Measurements from ENCODE around the gene NHERF1. TPM values are rescaled to one million over a fixed set of nuclear protein-coding genes. Genes with fewer than 3 reads are reported as not detected.

Gene NHERF1
- total and polyA plus RNA-seq, 2 of the 13 experiments (the other 11 are each of a cell fraction or from before 2014, with no cell fraction given): 169 to 269 TPM

DNA sequence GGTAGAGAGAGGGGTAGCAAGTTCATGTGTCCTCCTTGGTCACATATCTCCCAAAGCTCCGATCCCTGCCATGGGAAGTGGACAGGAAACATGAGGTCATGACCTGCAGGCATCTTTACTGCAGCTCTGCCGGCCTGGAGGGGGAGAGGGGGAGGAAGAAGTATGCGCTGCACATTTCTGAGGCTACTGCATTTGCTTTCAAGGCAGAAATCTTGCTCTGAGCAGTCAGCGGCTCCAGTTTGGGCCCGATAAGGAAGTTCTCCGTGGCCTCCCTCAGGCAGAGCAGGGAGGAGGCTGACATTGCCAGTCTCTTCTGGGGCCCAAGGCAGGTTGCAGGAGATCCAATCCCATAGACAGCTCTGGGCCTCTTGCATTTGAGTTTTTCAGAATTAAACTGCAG, 1.5 kb upstream of the NHERF1 start (continued):
- TF ChIP-seq, protein P1, sequence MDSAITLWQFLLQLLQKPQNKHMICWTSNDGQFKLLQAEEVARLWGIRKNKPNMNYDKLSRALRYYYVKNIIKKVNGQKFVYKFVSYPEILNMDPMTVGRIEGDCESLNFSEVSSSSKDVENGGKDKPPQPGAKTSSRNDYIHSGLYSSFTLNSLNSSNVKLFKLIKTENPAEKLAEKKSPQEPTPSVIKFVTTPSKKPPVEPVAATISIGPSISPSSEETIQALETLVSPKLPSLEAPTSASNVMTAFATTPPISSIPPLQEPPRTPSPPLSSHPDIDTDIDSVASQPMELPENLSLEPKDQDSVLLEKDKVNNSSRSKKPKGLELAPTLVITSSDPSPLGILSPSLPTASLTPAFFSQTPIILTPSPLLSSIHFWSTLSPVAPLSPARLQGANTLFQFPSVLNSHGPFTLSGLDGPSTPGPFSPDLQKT (CRISPR knock-in tag; IDR thresholded peaks at IDR 0.05; ENCODE audit: borderline replicate concordance): no peak
- TF ChIP-seq ZNF605 (CRISPR knock-in tag; IDR thresholded peaks at IDR 0.05): 0 out of 2 replicates have a peak, but pooled peaks have one; percentile 21
- no peak for TF ChIP-seq CC2D1A (CRISPR knock-in tag; IDR thresholded peaks at IDR 0.05)
- TF ChIP-seq FOSL2 (CRISPR knock-in tag; IDR thresholded peaks at IDR 0.05): peak; percentile 19; the same call in 1 of the 2 replicates
- TF ChIP-seq NR2F1 (CRISPR knock-in tag; IDR thresholded peaks at IDR 0.05): peak; percentile 35 to 68; a peak in 1 of 4 replicates
- peak; percentile 43; the same call in 1 of the 2 replicates for TF ChIP-seq NR2F2 (IDR thresholded peaks at IDR 0.05; ENCODE audit: borderline replicate concordance, low read depth)
- TF ChIP-seq RXRA (CRISPR knock-in tag; IDR thresholded peaks at IDR 0.05): peak; percentile 24; the same call in 1 of the 2 replicates

DNA sequence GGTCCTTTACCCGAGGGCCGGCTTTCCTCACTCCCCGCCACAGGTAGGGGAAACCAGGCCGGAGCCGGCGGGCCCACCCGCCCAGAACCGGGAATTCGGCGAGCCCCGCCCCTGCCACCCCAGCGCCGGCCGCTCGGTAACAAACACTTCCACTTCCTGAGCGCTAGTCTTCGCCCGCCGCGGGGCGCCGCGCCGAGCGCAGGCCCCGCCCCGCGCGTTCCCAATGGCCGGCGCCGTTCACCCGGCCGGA, 224 bp upstream of the NHERF1 start:
- H3K27me3 ChIP-seq (ENCODE audit: control insufficient read depth in 1 of 2, insufficient read depth in 2 of 2, low read length in 2 of 2): peaks cover 0 to 3% of the 10 kb centered on the region in 2 experiments; a peak in 1 of 5 replicates
- ChIA-PET CTCF (ENCODE audit: low intra/inter-chr PET ratio, low total read pairs) (interaction anchor here (1.0 to 9.0 kb wide), 5 partner anchors 10 to 43 kb away, joined by 3 to 219 read pairs (median 4); partner anchors contain the start of gene NAT9), POLR2A (interaction anchor here (1.2 to 21.5 kb wide), 3 partner anchors 11 to 91 kb away, joined by 3 to 1459 read pairs (median 74); partner anchors contain the start of genes NAT9 and RAB37)
- peak overlapping the region; percentile 87 for H3K4me2 ChIP-seq (ENCODE audit: low read depth, low read length)
- H3K27ac ChIP-seq (ENCODE audit: extremely low read length, insufficient read depth, low read length): no peak overlapping the region
- peak overlapping the region; percentile 44 to 99 (median 62); a peak in 5 of 6 replicates for H3K4me3 ChIP-seq (replicated peaks in 1 of 3; ENCODE audit: insufficient read depth in 1 of 3, low read depth in 2 of 3, low read length in 3 of 3)
- H2AFZ ChIP-seq (ENCODE audit: low read length): no peak overlapping the region
- H4K20me1 ChIP-seq (ENCODE audit: insufficient read depth, low read length): peaks cover 8% of the 10 kb centered on the region
- H3K4me1 ChIP-seq (ENCODE audit: insufficient read depth, low read length): peaks cover 64% of the 10 kb centered on the region
- in situ Hi-C loops (cut with HindIII; ENCODE audit: extremely low pct_ligation_motif_present, low pct_unique_long_range_greater_than_20kb): loop anchor here (5.0 kb wide), 1 partner anchor 34 kb away; no protein-coding TSS in a partner anchor
- peak overlapping the region; percentile 60 for H3K9ac ChIP-seq (ENCODE audit: insufficient read depth, low read depth, low read length)
- intact Hi-C loops (cut with micrococcal nuclease; ENCODE audit: unreplicated experiment): no loop called here
- H3K79me2 ChIP-seq (ENCODE audit: insufficient read depth, low read length): peaks cover 48% of the 10 kb centered on the region
- BruUV-seq (replicated peaks): no TSS peak
- H3K9me3 ChIP-seq (ENCODE audit: low read length): no peaks in the 10 kb centered on the region
- under 1% methylated on average over 16 of the region's 34 CpGs for WGBS (ENCODE audit: low lambda C conversion rate)
- ATAC-seq (no peak), DNase-seq (ENCODE audit: low spot score) (no peak), FAIRE-seq (no peak)
- H3K36me3 ChIP-seq (replicated peaks in 1 of 2; ENCODE audit: control insufficient read depth in 1 of 2, insufficient read depth in 2 of 2, low read length in 2 of 2): peaks cover 0 to 8% of the 10 kb centered on the region in 2 experiments; a peak in 2 of 5 replicates
- TF ChIP-seq KDM5A (IDR thresholded peaks at IDR 0.05; ENCODE audit: borderline replicate concordance, low read length) (no peak), ELF1 (CRISPR knock-in tag; IDR thresholded peaks at IDR 0.05) (peak; percentile 1; the same call in 1 of the 2 replicates), ZNF282 (IDR thresholded peaks at IDR 0.05; ENCODE audit: partially characterized antibody) (no peak), ELF3 (CRISPR knock-in tag; IDR thresholded peaks at IDR 0.05) (peak; percentile 45; the same call in 1 of the 2 replicates), MTF2 (CRISPR knock-in tag; IDR thresholded peaks at IDR 0.05; ENCODE audit: borderline replicate concordance) (0 out of 2 replicates have a peak, but pooled peaks have one; percentile 53), YY1 (IDR thresholded peaks at IDR 0.05; ENCODE audit: insufficient read depth, insufficient replicate concordance, low read depth, low read length) (no peak), HNRNPLL (IDR thresholded peaks at IDR 0.05; ENCODE audit: low read depth, low read length, poor library complexity, severe bottlenecking) (peak; percentile 21), ZBTB3 (CRISPR knock-in tag; IDR thresholded peaks at IDR 0.05; ENCODE audit: borderline replicate concordance, low read depth) (0 out of 2 replicates have a peak, but pooled peaks have one; percentile 9), ZBTB20 (CRISPR knock-in tag; IDR thresholded peaks at IDR 0.05; ENCODE audit: borderline replicate concordance, low read depth) (no peak; the same call in 1 of the 2 replicates), GTF3A (CRISPR knock-in tag; conservative IDR thresholded peaks at IDR 0.05) (no peak), ZNF766 (CRISPR knock-in tag; IDR thresholded peaks at IDR 0.05; ENCODE audit: borderline replicate concordance) (no peak), NR2F1 (CRISPR knock-in tag; IDR thresholded peaks at IDR 0.05) (no peak), ZNF501 (CRISPR knock-in tag; IDR thresholded peaks at IDR 0.05) (0 out of 2 replicates have a peak, but pooled peaks have one; percentile 15), ZMYM4 (CRISPR knock-in tag; IDR thresholded peaks at IDR 0.05) (peak; percentile 53)
- TF ChIP-seq, protein P2, sequence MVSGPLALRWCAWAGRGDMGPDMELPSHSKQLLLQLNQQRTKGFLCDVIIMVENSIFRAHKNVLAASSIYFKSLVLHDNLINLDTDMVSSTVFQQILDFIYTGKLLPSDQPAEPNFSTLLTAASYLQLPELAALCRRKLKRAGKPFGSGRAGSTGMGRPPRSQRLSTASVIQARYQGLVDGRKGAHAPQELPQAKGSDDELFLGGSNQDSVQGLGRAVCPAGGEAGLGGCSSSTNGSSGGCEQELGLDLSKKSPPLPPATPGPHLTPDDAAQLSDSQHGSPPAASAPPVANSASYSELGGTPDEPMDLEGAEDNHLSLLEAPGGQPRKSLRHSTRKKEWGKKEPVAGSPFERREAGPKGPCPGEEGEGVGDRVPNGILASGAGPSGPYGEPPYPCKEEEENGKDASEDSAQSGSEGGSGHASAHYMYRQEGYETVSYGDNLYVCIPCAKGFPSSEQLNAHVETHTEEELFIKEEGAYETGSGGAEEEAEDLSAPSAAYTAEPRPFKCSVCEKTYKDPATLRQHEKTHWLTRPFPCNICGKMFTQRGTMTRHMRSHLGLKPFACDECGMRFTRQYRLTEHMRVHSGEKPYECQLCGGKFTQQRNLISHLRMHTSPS (CRISPR knock-in tag; IDR thresholded peaks at IDR 0.05; ENCODE audit: low read depth): 0 out of 2 replicates have a peak, but pooled peaks have one; percentile 6
